ENCODE results near the gene FRAS1.

The FRAS1 gene

DNA sequence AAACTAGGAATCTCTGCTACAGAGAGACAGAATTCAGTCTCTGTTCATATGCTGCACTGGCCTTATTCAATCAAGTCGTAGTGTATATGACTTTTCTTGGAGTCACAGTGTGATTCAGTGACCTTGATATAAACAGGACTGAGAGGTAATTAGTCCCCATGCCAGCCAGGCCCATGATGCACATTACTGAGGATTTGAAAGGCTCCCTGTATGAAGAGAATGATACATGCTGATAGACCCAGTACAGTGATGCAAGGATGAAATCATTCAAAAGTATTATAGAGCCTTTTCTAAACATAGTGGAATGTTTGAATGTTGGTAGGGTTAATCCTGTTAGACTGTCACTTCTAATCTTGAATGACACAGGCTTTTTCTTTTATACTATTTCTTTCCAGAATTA is 528.5 kb downstream of the FRAS1 start:
- FAIRE-seq (peak; percentile 24), DNase-seq (ENCODE audit: extremely low spot score, insufficient read length, low read depth) (no peak)

DNA sequence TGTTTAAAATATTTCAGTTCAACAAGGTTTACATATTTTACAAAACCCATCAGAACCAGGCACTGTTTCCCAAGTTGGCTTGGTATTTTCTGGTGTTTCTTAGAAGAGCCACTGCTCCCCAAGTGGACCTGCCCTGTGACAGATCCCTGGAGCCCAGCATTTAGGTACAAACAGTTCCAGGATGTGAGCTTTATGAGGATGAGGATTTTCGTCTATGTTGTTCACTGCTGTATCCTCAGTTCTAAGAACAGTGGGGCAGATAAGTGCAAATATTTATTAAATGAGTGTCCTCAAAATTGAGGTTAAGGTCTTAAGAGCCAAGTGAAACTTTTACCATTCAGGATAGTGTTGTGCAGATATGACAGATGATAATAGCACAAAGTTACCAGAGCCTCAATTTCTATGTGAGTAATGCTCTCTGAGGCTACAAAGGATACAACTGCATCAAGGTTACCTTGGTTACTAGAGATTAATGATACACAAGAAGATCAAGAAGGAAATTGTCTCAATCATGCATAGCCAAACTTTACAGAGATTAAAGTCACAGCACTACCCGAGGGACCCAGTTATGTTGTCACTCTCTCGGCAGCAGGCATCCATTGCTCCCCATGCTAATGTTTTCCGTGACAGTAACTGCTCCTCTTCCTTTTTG is 531.9 kb downstream of the FRAS1 start:
- DNase-seq (ENCODE audit: extremely low spot score, insufficient read length, low read depth) = no peak
- FAIRE-seq = peak; percentile 9

- FAIRE-seq = no peak
- no peak for DNase-seq (ENCODE audit: extremely low spot score, insufficient read length, low read depth)
These were observed 534.3 kb downstream of the FRAS1 start for GRCh38 chr4:78591404-78591803.

DNA sequence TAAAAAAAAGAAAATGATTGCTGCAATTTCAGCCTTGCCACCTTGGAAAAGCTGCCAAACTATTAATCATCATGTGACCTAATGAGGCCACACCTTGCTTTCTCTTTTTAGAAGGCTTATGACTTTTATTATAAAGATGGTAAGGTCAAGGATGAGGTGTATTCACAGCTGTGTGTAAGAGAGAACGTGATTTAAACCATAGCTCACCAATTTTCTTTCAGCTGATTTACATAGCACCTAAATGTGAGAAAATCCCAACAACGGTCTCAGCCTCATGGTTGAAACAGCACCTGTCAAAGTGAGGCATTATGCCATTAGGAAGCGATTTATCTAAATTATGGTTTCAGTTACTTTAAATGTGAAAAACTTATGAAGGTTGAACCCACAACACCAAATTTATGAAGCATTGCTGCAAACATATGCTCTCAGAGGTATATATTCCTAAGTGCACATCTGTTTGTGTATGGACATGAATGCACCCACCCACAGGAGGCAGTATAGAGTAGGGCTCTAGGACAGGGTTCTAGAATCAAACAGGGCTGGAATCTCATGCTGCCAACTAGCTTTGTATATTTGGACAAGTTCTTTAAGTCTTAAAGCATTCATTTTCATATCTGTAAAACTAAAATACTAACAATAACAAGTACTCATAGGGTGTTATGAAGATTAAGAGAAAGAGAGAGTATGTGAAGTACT is 535.1 kb downstream of the FRAS1 start:
- no peak for DNase-seq (ENCODE audit: extremely low spot score, insufficient read length, low read depth)
- FAIRE-seq = peak; percentile 60
